Transverse colon (tissue), 4 donors: ENCODE data around the gene OLFM2.

Experiments used
- CTCF ChIP-seq, 5 experiments: fragments of 200-600 bp in 3 of 5; fragments of 450-650 bp in 2 of 5; sonication (generic) in 3 of 5; IDR thresholded peaks; 1 replicate in 2 of 5; 2 replicates in 3 of 5; pipeline ENCODE4 v1.5.1; 2016 to 2017; ENCODE audit warnings: antibody characterized with exemption in 5 of 5, inconsistent platforms in 3 of 5, mild to moderate bottlenecking in 2 of 5, moderate library complexity in 1 of 5
- POLR2A ChIP-seq: fragments of 450-650 bp; IDR thresholded peaks from one replicate; pipeline ENCODE4 v1.6.1; 2016; ENCODE audit warnings: antibody characterized with exemption, mild to moderate bottlenecking, moderate library complexity
- POLR2AphosphoS5 ChIP-seq, 3 donors: sonication (generic); formaldehyde crosslinking; IDR thresholded peaks; one replicate each; pipeline ENCODE4 v1.6.1; 2016; ENCODE audit warnings: antibody characterized with exemption in 3 of 3

DNA sequence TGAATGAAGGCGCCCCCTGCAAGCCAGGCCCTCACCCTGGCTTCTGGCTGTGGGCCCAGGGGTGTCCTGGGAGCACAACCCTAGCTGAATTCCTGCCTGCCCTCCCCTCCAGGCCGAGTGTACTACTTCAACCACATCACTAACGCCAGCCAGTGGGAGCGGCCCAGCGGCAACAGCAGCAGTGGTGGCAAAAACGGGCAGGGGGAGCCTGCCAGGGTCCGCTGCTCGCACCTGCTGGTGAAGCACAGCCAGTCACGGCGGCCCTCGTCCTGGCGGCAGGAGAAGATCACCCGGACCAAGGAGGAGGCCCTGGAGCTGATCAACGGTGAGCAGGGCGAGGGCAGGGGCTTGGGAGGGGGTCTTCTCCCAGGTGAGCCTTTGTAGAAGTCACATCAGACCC lies 98.0 kb downstream of the OLFM2 start:
- TF ChIP-seq CTCF (IDR thresholded peaks at IDR 0.05) = no peak
- no peak for TF ChIP-seq POLR2A
- no peak for TF ChIP-seq POLR2AphosphoS5 (IDR thresholded peaks at IDR 0.05)
